GM12875 (cell line): ENCODE results near the gene S100A4.
"Not testable (repeated sequence)": the region's sequence is repeated elsewhere in the genome, so short reads cannot be mapped to it uniquely, and the experiment has no call there.

ENCODE experiments used
- H3K4me3 ChIP-seq: one replicate; pipeline ENCODE4 v1.5.1; 2011; ENCODE audit warnings: low read depth, low read length, control low read depth
- TF ChIP-seq, protein P1 (sequence below): IDR thresholded peaks from 2 replicates; pipeline ENCODE4 v1.5.1; 2011; ENCODE audit warnings: low read depth, mild to moderate bottlenecking, control low read depth, inconsistent platforms, low read length, moderate library complexity, borderline replicate concordance; ENCODE audit not compliant: insufficient read depth

The S100A4 gene

DNA sequence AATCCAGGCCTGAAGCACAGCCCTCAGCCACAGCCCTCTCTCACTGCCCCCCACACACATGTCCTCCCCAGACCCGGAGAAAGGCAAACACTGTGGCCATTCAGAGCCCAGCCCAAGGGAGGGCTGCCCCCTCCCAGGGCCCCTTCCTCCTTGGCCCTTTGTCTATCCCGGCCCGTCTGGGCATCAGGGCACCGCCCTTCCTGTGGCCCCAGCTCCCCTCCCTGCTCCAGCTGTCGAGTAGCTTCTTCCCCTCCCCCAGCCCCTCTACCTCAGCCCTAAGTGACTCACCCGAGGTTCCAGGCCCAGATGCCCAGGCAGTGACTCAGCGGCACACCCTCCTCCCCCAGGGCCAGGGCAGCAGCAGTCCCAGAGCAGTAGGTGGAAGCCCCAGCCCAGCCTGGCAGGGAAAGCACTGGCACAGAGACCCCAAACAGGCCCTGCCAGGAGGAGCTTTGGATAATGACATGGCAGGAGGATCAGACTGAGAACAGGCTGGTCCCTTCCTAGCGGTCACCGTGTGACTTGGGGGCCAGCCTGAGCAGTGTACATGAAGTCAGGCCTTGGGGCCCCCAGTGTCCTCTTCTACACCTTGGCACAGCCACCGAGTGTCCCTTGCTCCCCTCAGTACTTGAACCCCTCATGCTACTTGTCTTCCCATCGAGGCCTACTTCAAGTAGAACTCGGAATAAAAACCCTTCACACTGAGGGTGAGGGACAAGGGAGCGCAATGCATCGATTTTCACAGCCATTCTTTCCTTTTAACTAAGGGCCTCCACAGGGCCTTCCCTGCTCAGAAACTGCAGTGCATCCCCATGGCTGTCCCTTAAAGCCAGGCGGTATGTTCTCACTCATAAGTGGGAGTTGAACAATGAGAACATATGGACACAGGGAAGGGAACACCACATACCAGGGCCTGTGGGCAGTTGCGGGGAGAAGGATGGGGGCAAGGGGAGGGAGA is 21.1 kb upstream of the S100A4 start:
- TF ChIP-seq, protein P1, sequence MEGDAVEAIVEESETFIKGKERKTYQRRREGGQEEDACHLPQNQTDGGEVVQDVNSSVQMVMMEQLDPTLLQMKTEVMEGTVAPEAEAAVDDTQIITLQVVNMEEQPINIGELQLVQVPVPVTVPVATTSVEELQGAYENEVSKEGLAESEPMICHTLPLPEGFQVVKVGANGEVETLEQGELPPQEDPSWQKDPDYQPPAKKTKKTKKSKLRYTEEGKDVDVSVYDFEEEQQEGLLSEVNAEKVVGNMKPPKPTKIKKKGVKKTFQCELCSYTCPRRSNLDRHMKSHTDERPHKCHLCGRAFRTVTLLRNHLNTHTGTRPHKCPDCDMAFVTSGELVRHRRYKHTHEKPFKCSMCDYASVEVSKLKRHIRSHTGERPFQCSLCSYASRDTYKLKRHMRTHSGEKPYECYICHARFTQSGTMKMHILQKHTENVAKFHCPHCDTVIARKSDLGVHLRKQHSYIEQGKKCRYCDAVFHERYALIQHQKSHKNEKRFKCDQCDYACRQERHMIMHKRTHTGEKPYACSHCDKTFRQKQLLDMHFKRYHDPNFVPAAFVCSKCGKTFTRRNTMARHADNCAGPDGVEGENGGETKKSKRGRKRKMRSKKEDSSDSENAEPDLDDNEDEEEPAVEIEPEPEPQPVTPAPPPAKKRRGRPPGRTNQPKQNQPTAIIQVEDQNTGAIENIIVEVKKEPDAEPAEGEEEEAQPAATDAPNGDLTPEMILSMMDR: no peak
- no peak overlapping the region for H3K4me3 ChIP-seq

DNA sequence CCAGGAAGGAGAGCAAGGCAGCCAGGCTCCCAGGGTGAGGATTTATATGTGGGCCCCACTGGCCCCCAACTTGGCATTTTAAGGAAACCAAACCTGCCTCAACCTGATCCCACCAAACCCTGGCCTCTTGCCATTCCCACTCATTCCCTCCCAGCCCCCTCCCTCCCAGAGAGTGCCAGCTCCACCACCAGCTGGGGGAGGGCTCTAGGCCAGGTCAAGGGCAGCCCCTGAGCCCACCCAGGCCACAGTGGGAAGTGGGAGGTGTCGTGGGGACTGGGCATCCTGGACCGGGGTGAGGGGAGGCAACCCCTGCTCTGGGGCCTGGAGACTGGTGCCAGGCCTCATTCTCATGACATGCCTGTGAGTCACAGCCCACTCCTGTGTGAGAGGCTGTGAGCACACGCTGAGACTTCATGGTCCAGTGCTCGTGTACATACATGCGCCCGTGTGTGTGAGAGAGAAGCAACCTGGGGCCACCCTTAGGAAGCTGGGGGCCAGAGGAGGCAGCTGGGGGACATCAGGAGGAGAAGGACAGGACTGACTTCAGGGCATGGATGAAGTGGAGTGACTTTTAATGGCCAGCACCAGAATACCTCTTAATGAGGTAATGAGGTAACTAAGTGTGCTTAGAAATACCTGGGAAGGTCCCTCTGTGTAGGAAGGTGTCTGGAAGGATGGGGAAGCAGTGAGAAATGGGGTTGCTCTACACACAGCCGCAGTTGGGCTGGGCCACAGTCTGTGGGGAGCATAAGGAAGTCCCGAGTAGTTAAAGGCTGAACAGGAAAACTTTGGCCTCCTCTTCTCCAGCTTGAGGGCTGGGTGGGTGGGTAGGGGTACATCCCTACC is 20.1 kb upstream of the S100A4 start, which contains the start of gene S100A2:
Gene S100A2 (minus strand): TSS at position 316 of the 846 bp plus-strand sequence. CDS start 1,967 bp downstream, outside the sequence.
- no peak within 1 kb of the TSS for H3K4me3 ChIP-seq
- TF ChIP-seq, protein P1: no peak

DNA sequence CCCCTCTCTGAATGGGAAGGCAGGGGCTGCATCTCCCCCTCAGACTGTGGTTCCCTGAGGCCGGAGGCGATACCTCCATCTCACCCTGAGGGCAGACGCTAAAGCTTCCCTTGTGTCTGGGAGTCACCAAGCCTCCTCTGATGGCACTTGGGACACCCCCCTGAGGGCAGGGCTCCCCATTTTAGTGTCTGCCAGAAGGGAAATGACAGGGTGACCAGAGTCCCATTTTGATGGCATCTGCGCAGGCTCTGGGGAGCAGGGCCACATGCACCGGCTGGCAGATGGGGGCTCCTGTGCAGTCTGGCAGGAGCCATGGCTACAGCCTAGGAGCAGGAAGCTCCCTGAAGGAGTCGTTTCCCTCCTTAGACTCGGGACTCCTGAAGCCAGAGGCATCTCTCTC is 18.4 kb upstream of the S100A4 start:
- H3K4me3 ChIP-seq: no peak overlapping the region
- TF ChIP-seq, protein P1: no peak

DNA sequence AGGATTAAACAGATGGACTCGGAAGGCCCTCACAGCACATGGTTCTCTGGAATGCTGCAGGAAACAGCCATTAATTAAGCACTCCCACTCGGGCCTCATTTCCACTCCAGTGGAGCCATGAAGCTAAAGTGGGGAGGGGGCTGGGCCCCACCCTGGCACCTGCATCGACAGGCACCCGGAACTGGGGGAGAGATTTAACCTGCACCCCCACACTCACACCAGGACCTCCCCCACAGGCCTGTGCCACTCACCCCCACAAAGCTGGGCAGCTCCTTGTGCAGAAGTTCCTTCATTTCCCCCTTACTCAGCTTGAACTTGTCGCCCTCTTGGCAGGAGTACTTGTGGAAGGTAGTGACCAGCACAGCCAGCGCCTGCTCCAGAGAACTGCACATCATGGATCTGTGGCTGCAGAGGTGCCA is 17.9 kb upstream of the S100A4 start:
- TF ChIP-seq, protein P1: no peak
- no peak overlapping the region for H3K4me3 ChIP-seq

DNA sequence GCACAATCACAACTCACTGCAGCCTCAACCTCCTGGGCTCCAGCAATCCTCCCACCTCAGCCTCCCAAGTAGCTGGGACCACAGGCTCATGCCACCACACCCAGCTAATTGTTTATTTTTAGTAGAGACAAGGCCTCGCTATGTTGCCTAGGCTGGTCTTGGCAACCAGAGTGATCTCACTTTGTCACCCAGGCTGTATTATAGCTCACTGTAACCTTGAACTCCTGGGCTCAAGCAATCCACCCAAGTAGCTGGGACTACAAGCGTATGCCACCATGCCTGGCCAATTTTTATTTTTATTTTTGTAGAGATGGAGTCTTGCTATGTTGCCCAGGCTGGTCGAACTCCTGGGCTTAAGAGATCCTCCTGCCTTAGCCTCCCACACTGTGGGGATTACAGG is 16.4 kb upstream of the S100A4 start:
- H3K4me3 ChIP-seq: not testable (repeated sequence)

DNA sequence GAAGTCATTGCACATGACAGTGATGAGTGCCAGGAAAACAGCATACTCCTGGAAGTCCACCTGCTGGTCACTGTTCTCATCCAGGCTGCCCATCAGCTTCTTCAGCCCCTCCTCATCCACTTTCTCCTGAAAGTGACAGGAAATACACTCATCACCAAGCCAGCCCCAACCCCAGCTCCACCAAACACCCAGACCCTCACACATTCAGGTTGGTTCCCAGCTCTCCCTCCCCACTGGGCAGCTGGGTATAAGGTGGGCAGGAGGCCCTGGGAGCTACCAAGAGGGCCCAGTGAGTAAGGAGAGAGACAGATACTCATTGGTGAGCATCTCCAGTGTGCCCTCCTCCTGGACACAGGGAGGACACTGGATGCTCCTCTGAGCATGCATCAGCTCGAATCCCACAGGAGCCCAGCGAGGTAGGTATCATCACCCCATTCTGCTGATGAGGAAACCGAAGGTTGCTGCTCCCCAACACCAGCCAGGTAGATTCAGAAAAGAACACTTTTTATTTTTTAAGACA is 15.9 kb upstream of the S100A4 start:
- H3K4me3 ChIP-seq: no peak overlapping the region
- TF ChIP-seq, protein P1: no peak

DNA sequence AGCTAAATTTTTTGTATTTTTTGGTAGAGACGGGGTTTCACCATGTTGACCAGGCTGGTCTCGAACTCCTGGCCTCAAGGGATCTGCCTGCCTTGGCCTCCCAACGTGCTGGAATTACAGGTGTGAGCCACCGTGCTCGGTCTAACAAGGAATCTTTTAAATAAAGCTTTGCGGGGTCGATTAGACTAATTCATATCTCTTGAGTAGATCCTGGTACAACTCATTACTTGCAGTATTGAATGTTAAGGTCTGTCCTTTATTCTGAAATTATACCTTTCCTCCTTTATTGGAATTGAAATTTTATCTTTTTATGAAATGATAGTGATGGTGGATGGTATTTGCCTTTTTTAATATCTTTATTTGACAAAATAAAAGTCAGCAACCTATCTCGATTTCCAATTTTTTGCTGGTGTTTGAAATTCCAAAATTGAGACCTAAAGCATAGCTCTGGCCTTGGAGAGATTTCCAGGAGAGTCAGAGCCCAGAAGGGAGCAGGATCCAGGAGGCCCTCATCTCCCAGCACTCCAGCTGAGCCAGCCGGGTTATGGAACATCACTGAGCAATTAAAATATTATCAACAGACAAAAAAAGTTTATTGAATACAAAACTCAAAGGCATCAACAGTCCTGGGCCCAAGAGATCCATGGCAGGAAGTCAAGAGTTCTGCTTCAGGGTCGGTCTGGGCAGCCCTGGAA is 15.3 kb upstream of the S100A4 start:
- no peak overlapping the region for H3K4me3 ChIP-seq
- TF ChIP-seq, protein P1: no peak
